Stimulated activated CD4-positive, alpha-beta T cell treated with anti-CD3 and anti-CD28 coated beads, Interleukin-15, amount 100 ng/mL, for 48 hours (primary cell): ENCODE measurements around the gene PPM1K.

Experiments used
- DNase-seq, 2 donors: peaks; one replicate each; pipeline ENCODE4 v3.0.0-alpha.2; 2020; ENCODE audit warnings: low read depth in 2 of 2

Gene PPM1K

GRCh38 chr4:88276952-88277710 is 7.2 kb downstream of the PPM1K start:
- no peak for DNase-seq

GRCh38 chr4:88275949-88276515 is 8.3 kb downstream of the PPM1K start:
- DNase-seq = no peak

- no peak for DNase-seq
These were observed 8.8 kb downstream of the PPM1K start for GRCh38 chr4:88275516-88275915.

- DNase-seq = no peak
These were observed 15.4 kb downstream of the PPM1K start for GRCh38 chr4:88268913-88269312.

GRCh38 chr4:88264336-88264735 is 20.0 kb downstream of the PPM1K start:
- DNase-seq = no peak

GRCh38 chr4:88257726-88258125 is 26.6 kb downstream of the PPM1K start:
- DNase-seq = no peak

GRCh38 chr4:88255111-88255510 is 29.2 kb downstream of the PPM1K start:
- no peak for DNase-seq

- no peak for DNase-seq
These were observed 32.4 kb downstream of the PPM1K start for GRCh38 chr4:88251924-88252323.

- no peak for DNase-seq
These were observed 37.2 kb downstream of the PPM1K start for GRCh38 chr4:88247148-88247547.

- no peak for DNase-seq
These were observed 37.8 kb downstream of the PPM1K start for GRCh38 chr4:88246600-88246999.

- no peak for DNase-seq
These were observed 39.4 kb downstream of the PPM1K start for GRCh38 chr4:88244816-88245579.

GRCh38 chr4:88244056-88244455 is 40.3 kb downstream of the PPM1K start:
- no peak for DNase-seq

- no peak for DNase-seq
These were observed 42.2 kb downstream of the PPM1K start for GRCh38 chr4:88242144-88242543.

GRCh38 chr4:88240297-88240714 is 44.1 kb downstream of the PPM1K start:
- no peak for DNase-seq

GRCh38 chr4:88230969-88231771 is 53.2 kb downstream of the PPM1K start:
- no peak for DNase-seq

GRCh38 chr4:88230461-88230891 is 53.9 kb downstream of the PPM1K start:
- no peak for DNase-seq

GRCh38 chr4:88227734-88228133 is 56.6 kb downstream of the PPM1K start:
- no peak for DNase-seq

GRCh38 chr4:88226143-88226542 is 58.2 kb downstream of the PPM1K start:
- no peak for DNase-seq

GRCh38 chr4:88225232-88226105 is 58.9 kb downstream of the PPM1K start:
- no peak for DNase-seq

GRCh38 chr4:88223516-88223915 is 60.8 kb downstream of the PPM1K start:
- no peak for DNase-seq

- DNase-seq = no peak
These were observed 65.3 kb downstream of the PPM1K start for GRCh38 chr4:88219099-88219498.
